ENCODE data around the gene CENPX. TPM values are rescaled to one million over a fixed set of nuclear protein-coding genes. Genes with fewer than 3 reads are reported as not detected.

Gene CENPX
- total RNA-seq, 4 donors from 2014 or later, result 85.4 to 131 (median 104) TPM

DNA sequence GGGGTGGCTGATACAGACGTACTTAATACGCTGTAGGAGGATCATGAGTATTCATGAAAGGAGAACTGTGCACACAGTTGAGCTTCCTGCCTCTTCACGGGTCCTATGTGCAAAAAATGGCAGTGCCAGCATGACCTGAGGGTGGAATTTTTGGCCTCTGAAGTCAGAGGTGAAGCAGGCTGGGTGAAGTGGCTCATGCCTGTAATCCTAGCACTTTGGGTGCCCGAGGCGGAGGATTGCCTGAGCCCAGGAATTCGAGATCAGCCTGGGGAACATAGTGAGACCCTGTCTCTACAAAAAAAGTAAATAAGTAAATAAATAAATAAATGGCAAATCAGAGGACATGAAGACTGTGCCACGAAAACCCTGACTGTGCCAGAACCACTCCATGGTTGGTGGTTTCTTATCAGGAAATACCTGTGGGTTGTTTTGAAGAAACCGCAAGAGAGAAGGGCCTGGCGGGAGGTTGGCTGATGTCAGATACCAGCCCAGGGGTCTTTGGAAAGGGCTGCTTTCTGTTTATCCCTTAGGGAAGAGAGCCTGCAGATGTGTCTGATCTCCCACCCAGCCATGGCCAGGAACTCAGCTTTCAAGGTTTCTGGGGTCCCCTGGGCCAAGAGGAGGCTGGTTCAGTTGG lies 41.9 kb downstream of the CENPX start:
- 73 to 83% methylated on average over 7 to 9 of the region's 9 CpGs for WGBS, 2 donors (ENCODE audit: low coverage in 1 of 2)
- no peaks in the 10 kb centered on the region for H3K9me3 ChIP-seq
- TF ChIP-seq, protein P1, sequence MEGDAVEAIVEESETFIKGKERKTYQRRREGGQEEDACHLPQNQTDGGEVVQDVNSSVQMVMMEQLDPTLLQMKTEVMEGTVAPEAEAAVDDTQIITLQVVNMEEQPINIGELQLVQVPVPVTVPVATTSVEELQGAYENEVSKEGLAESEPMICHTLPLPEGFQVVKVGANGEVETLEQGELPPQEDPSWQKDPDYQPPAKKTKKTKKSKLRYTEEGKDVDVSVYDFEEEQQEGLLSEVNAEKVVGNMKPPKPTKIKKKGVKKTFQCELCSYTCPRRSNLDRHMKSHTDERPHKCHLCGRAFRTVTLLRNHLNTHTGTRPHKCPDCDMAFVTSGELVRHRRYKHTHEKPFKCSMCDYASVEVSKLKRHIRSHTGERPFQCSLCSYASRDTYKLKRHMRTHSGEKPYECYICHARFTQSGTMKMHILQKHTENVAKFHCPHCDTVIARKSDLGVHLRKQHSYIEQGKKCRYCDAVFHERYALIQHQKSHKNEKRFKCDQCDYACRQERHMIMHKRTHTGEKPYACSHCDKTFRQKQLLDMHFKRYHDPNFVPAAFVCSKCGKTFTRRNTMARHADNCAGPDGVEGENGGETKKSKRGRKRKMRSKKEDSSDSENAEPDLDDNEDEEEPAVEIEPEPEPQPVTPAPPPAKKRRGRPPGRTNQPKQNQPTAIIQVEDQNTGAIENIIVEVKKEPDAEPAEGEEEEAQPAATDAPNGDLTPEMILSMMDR (IDR thresholded peaks at IDR 0.05), result no peak
- no peak for TF ChIP-seq EP300 (IDR thresholded peaks at IDR 0.05; ENCODE audit: low read depth)
- TF ChIP-seq POLR2AphosphoS5 (IDR thresholded peaks at IDR 0.05), result no peak
- TF ChIP-seq POLR2A (IDR thresholded peaks at IDR 0.05), result no peak

DNA sequence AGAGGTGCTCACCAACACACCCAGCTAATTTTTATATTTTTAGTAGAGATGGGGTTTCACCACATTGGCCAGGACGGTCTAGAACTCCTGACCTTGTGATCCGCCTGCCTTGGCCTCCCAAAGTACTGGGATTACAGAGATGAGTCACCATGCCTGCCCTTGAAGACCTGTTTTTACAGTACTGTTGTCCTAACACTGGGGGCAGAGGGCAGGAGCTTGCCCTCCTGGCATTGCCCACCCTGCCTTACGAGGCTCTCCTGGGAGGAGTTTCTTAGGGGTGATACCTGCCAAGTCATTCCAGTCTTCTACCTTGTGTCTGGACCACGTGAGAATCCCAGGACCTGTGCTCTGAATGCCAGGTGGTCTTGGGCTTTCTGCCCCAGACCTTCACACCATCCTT lies 42.6 kb downstream of the CENPX start:
- Histone ChIP-seq H3K9me3 (no peaks in the 10 kb centered on the region), H3K27ac (no peak overlapping the region), H3K4me3 (no peak overlapping the region), H3K36me3 (no peaks in the 10 kb centered on the region), H3K27me3 (no peaks in the 10 kb centered on the region), H3K4me1 (peaks cover 0 to 19% (median 13%) of the 10 kb centered on the region in 4 donors)
- WGBS, 2 donors (ENCODE audit: low coverage in 1 of 2), result 90% methylated on average over 4 of the region's 4 CpGs; no CpG with 5 or more reads in 1 of the 2 donors
- TF ChIP-seq POLR2AphosphoS5 (IDR thresholded peaks at IDR 0.05) (no peak), POLR2A (IDR thresholded peaks at IDR 0.05) (no peak), EP300 (IDR thresholded peaks at IDR 0.05; ENCODE audit: low read depth) (no peak)
- TF ChIP-seq, protein P1 (IDR thresholded peaks at IDR 0.05), result no peak
- in situ Hi-C loops (cut with MboI; ENCODE audit: low pct_ligation_motif_present in 1 of 4, low pct_unique_long_range_greater_than_20kb in 1 of 4, low sequenced_read_pairs in 3 of 4), result no loop called here
- intact Hi-C loops (cut with DNase I; ENCODE audit: low total_unique reads), result no loop called here
- no peak for DNase-seq

More for the DNA sequence above, 41.9 kb downstream of the CENPX start:
- H3K36me3 ChIP-seq, result no peaks in the 10 kb centered on the region
- peaks cover 0 to 19% (median 13%) of the 10 kb centered on the region in 4 donors for H3K4me1 ChIP-seq
- intact Hi-C loops (cut with DNase I; ENCODE audit: low total_unique reads), result no loop called here
- H3K27me3 ChIP-seq, result no peaks in the 10 kb centered on the region
- DNase-seq, result no peak
- no peak overlapping the region for H3K4me3 ChIP-seq
- H3K27ac ChIP-seq, result no peak overlapping the region
- in situ Hi-C loops (cut with MboI; ENCODE audit: low pct_ligation_motif_present in 1 of 4, low pct_unique_long_range_greater_than_20kb in 1 of 4, low sequenced_read_pairs in 3 of 4), result no loop called here

DNA sequence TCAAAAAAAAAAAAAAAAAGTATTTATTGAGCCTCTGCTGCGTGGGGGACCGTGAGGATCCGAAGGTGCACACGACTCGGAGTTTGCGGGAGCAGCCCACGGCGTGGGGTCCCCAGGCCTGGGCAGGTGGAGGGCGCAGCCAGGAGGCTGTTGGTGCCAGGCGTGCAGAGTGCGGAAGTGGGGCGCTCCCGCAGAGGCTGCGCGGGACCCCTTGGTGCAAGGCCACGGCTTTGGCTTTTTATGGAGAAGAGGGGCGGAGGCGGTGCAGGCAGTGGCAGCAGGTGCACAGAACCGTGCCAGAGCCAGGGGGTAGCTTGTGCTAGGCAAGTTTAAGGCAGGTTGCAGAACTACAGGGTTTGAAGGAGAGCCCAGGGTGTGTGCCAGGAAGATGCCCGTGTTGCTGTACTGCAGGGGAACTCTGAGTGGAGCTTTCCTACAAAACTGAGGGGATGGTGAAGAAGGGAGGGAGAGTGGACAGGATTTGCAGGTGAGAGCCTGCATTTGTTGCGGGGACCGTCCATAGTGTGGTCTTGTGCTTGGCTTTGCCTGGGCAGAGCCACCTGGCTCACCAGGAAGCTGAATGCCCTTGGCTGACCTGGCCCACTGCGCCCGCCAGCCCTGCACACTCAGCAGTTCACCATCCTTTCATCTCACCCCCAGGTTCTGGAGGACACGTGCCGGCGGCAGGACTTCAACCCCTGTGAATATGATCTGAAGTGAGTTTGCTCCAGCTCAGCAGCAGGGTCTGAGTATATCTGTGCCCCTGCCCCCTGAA lies 44.0 kb downstream of the CENPX start:
- in situ Hi-C loops (cut with MboI; ENCODE audit: low pct_ligation_motif_present in 1 of 4, low pct_unique_long_range_greater_than_20kb in 1 of 4, low sequenced_read_pairs in 3 of 4), result no loop called here
- 61 to 84% methylated on average over 15 to 27 of the region's 27 CpGs for WGBS, 2 donors (ENCODE audit: low coverage in 1 of 2)
- Histone ChIP-seq H3K27me3 (no peaks in the 10 kb centered on the region), H3K4me3 (peak overlapping the region in 2 of 4 donors; percentile 75 to 99), H3K27ac (peak overlapping the region in 1 of 4 donors; percentile 94), H3K4me1 (peaks cover 0 to 19% (median 13%) of the 10 kb centered on the region in 4 donors), H3K9me3 (no peaks in the 10 kb centered on the region), H3K36me3 (no peaks in the 10 kb centered on the region)
- DNase-seq, result no peak
- intact Hi-C loops (cut with DNase I; ENCODE audit: low total_unique reads), result no loop called here
- TF ChIP-seq EP300 (IDR thresholded peaks at IDR 0.05; ENCODE audit: low read depth), result no peak
- TF ChIP-seq, protein P1 (IDR thresholded peaks at IDR 0.05), result no peak
- TF ChIP-seq POLR2AphosphoS5 (IDR thresholded peaks at IDR 0.05), result no peak
- no peak for TF ChIP-seq POLR2A (IDR thresholded peaks at IDR 0.05)

DNA sequence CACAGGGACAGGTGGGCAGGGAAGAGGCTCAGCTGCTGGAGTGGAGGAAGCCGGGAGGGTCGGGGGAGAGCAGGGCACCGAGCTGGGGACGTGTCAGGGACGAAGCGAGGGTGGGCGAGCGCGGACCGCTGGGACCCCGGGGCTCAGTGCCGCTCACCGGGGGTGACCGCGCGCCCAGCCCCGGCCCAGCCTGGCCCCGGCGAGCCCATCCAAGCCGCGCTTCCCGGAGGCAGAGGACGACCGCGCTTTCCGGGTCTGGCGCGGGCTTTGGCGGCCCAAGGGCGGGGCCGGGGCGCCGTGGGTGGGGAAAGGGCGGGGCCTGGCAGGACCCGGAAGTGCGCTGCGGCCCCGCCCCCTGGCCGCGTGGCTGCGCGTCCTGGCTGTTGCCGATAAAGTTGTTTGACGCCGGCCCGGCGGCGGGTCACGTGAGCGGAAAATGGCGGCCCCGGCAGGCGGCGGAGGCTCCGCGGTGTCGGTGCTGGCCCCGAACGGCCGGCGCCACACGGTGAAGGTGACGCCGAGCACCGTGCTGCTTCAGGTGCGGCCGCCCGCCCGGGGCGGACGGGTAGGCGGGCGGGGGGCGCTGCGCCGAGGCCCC lies 45.4 kb downstream of the CENPX start, which contains the start of gene ASPSCR1:
TSS of gene ASPSCR1 (plus strand) at position 419 of the 598 bp plus-strand sequence. CDS start at position 437, 18 bp downstream.
- TF ChIP-seq POLR2AphosphoS5 (IDR thresholded peaks at IDR 0.05) (peak; percentile 73 to 90 (median 88)), POLR2A (IDR thresholded peaks at IDR 0.05) (peak; percentile 77), EP300 (IDR thresholded peaks at IDR 0.05; ENCODE audit: low read depth) (no peak)
- TF ChIP-seq, protein P1 (IDR thresholded peaks at IDR 0.05), result no peak
- Histone ChIP-seq H3K36me3 (no peaks in the 10 kb centered on the region), H3K27me3 (no peaks in the 10 kb centered on the region), H3K9me3 (no peaks in the 10 kb centered on the region), H3K4me1 (peaks cover 0 to 19% (median 13%) of the 10 kb centered on the region in 4 donors), H3K4me3 (peak within 1 kb of the TSS; percentile 72 to 99 (median 78)), H3K27ac (peak within 1 kb of the TSS; percentile 84 to 97 (median 94))
- intact Hi-C loops (cut with DNase I; ENCODE audit: low total_unique reads) (no loop called here), in situ Hi-C loops (cut with MboI; ENCODE audit: low pct_ligation_motif_present in 1 of 4, low pct_unique_long_range_greater_than_20kb in 1 of 4, low sequenced_read_pairs in 3 of 4) (no loop called here)
- 0% methylated on average over 30 of the region's 76 CpGs; no CpG with 5 or more reads in 1 of the 2 donors for WGBS, 2 donors (ENCODE audit: low coverage in 1 of 2)
- peak; percentile 94 for DNase-seq

Data from transverse colon (tissue), 4 donors.